ENCODE results near the gene SHANK2. TPM values are rescaled to one million over a fixed set of nuclear protein-coding genes. Genes with fewer than 3 reads are reported as not detected.
A peak's percentile ranks its signal among the peaks of the same experiment; 100 is the strongest.

The SHANK2 gene
- total RNA-seq, 1 experiment from 2014 or later: 23.8 TPM

DNA sequence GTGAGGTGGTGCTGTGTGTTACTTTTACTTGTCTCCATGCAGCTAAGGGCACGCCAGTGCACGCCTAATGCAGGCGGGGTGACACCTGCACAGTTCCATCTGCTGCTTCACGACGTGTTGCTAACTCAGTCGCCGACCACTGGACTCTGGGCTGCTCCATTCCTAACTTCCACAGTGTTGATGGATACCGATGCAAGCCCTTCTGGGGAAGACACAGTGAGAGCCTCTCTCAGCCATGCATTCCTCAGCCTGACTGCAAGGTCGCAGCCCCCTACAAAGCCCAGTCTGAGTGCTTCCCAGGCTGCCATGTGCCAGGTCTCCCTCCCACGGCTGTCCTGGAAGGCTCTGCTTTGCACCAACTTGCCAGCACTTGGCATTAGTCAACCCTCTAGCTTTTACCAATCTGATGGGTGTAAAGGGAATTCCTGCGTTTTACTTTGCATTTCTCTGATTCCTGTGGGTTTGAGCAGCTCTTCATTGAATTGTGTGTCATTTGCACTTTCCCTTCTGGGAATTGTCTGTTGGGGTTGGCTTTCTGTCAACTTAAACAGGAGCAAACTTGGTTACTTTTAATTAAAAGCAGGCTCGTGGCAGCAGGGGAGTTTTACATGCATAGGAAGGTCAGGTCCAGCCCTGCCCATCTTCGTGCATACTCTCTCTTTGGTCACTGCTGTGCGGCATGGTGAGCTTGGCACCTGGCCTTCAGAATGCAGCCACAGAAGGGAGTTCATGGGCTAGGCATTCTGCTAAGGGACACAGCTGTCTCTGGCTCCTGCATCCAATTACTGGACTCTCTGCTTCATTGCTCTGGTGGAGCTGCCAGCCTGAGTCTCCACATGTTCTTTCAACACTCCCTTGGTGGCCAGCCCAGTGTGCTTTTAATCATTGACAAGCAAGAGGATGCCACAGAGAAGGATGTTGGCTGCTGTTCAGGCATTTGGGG is 34.6 kb upstream of the SHANK2 start:
- Histone ChIP-seq H2BK15ac (ENCODE audit: low read depth, low read length) (no peak overlapping the region), H4K8ac (replicated peaks; ENCODE audit: insufficient read length, low read depth, low read length) (no peak overlapping the region), H4K5ac (ENCODE audit: insufficient read length, low read depth, low read length) (no peak overlapping the region), H3K56ac (ENCODE audit: insufficient read length, low read depth, low read length) (no peak overlapping the region), H3T11ph (ENCODE audit: low read length) (no peak overlapping the region), H4K20me1 (ENCODE audit: control insufficient read depth, insufficient read depth, insufficient read length) (no peaks in the 10 kb centered on the region), H3K14ac (ENCODE audit: insufficient read depth, low read length) (no peak overlapping the region; the same call in 1 of the 2 replicates), H4K91ac (ENCODE audit: insufficient read length, low read depth, low read length) (no peak overlapping the region), H2BK20ac (ENCODE audit: low read depth, low read length, poor library complexity, severe bottlenecking) (no peak overlapping the region), H3K27ac (ENCODE audit: insufficient read length, low read depth, low read length) (no peak overlapping the region), H3K9ac (ENCODE audit: extremely low read depth, insufficient read length, low read length) (no peak overlapping the region), H2AFZ (ENCODE audit: low read length) (no peak overlapping the region), H2BK5ac (ENCODE audit: insufficient read length, low read length) (no peak overlapping the region), H3K4me2 (ENCODE audit: insufficient read depth, insufficient read length, low read length) (no peak overlapping the region), H3K9me3 (ENCODE audit: control insufficient read depth, low read depth, low read length) (no peaks in the 10 kb centered on the region), H3K27me3 (ENCODE audit: insufficient read depth, low read length) (no peaks in the 10 kb centered on the region), H3K79me2 (ENCODE audit: insufficient read depth, low read length) (no peaks in the 10 kb centered on the region), H3K4ac (ENCODE audit: low read depth, low read length) (no peak overlapping the region), H2BK12ac (ENCODE audit: insufficient read length, low read depth, low read length) (no peak overlapping the region), H3K4me1 (ENCODE audit: insufficient read depth, low read length) (no peaks in the 10 kb centered on the region), H2BK120ac (ENCODE audit: low read depth, low read length, poor library complexity, severe bottlenecking) (no peak overlapping the region), H3K23me2 (ENCODE audit: insufficient read length, low read depth, low read length, poor library complexity, severe bottlenecking) (no peaks in the 10 kb centered on the region), H2AK5ac (ENCODE audit: insufficient read length, low read length) (no peak overlapping the region), H3K18ac (ENCODE audit: insufficient read length, low read depth, low read length) (no peak overlapping the region), H3K79me1 (ENCODE audit: insufficient read depth, low read depth, low read length, poor library complexity, severe bottlenecking) (no peaks in the 10 kb centered on the region), H3K23ac (ENCODE audit: insufficient read length, low read depth, low read length) (no peak overlapping the region)
- Mint-ChIP-seq H3K36me3 (ENCODE audit: insufficient read depth in 1 of 3, low read depth in 3 of 3) (peaks cover 2 to 13% (median 9%) of the 10 kb centered on the region in 3 experiments; a peak in 5 of 7 replicates), H3K27ac (no peak overlapping the region), H3K4me1 (peaks cover 8 to 10% of the 10 kb centered on the region in 2 experiments), H3K27me3 (ENCODE audit: low read depth) (peaks cover 27% of the 10 kb centered on the region), H3K9me3 (peaks cover 22 to 26% of the 10 kb centered on the region in 2 experiments), H3K4me3 (no peak overlapping the region)
- peak; percentile 28 for DNase-seq
- TF ChIP-seq CTCF (conservative IDR thresholded peaks at IDR 0.05): no peak
- no CpG with 5 or more reads among the region's 14 CpGs for WGBS (ENCODE audit: extremely low coverage, insufficient read length, low lambda C conversion rate)

Data from H9 (cell line).